ENCODE results near the gene ENDOD1.

ENDOD1 gene

GRCh38 chr11:95065336-95065735, 24.3 kb upstream of the ENDOD1 start:
- ChIA-PET CTCF (interaction anchor here (0.8 to 13.8 kb wide), 3 partner anchors 73 to 93 kb away, joined by 4 to 299 read pairs (median 84); no protein-coding TSS in a partner anchor), POLR2A (no interaction called here)
- DNase-seq (ENCODE audit: low read depth, low spot score), result no peak
- no peak overlapping the region for H3K4me3 ChIP-seq (ENCODE audit: low read depth, low read length)
- no peak for TF ChIP-seq CTCF (IDR thresholded peaks at IDR 0.05; ENCODE audit: insufficient read depth, low read length, missing control alignments)

GRCh38 chr11:95066716-95067038, 23.0 kb upstream of the ENDOD1 start, which contains the start of gene SRSF8:
Gene SRSF8, plus strand, starts transcription at chr11:95066919. Its CDS starts 308 bp downstream, at chr11:95067227.
- ChIA-PET POLR2A (interaction anchor here (1.2 to 3.0 kb wide), 4 partner anchors 10 to 81 kb away, joined by 3 to 28 read pairs (median 10); partner anchors contain the start of gene ENDOD1), CTCF (interaction anchor here (0.9 to 13.8 kb wide), 19 partner anchors 9 to 1360 kb away, joined by 3 to 299 read pairs (median 6); partner anchors contain the start of gene ENDOD1)
- peak within 1 kb of the TSS; percentile 81 for H3K4me3 ChIP-seq (ENCODE audit: low read depth, low read length)
- no peak for DNase-seq (ENCODE audit: low read depth, low spot score)
- TF ChIP-seq CTCF (IDR thresholded peaks at IDR 0.05; ENCODE audit: insufficient read depth, low read length, missing control alignments), result no peak

GRCh38 chr11:95067039-95067840, 22.4 kb upstream of the ENDOD1 start:
- TF ChIP-seq CTCF (IDR thresholded peaks at IDR 0.05; ENCODE audit: insufficient read depth, low read length, missing control alignments), result peak; percentile 91
- POLR2A ChIA-PET, result interaction anchor here (0.5 to 3.0 kb wide), 10 partner anchors 11 to 445 kb away, joined by 3 to 28 read pairs (median 4); partner anchors contain the start of gene ENDOD1
- peak overlapping the region; percentile 81 for H3K4me3 ChIP-seq (ENCODE audit: low read depth, low read length)
- DNase-seq (ENCODE audit: low read depth, low spot score), result no peak
- CTCF ChIA-PET, result interaction anchor here (0.9 to 13.8 kb wide), 26 partner anchors 9 to 1359 kb away, joined by 3 to 299 read pairs (median 4); partner anchors contain the start of genes CEP57 and ENDOD1

GRCh38 chr11:95067841-95068219, 21.8 kb upstream of the ENDOD1 start:
- TF ChIP-seq CTCF (IDR thresholded peaks at IDR 0.05; ENCODE audit: insufficient read depth, low read length, missing control alignments), result no peak
- no peak for DNase-seq (ENCODE audit: low read depth, low spot score)
- peak overlapping the region; percentile 81 for H3K4me3 ChIP-seq (ENCODE audit: low read depth, low read length)
- ChIA-PET POLR2A (interaction anchor here (0.9 to 3.0 kb wide), 9 partner anchors 11 to 445 kb away, joined by 3 to 28 read pairs (median 4); partner anchors contain the start of gene ENDOD1), CTCF (interaction anchor here (0.9 to 13.8 kb wide), 27 partner anchors 9 to 1359 kb away, joined by 3 to 299 read pairs (median 5); partner anchors contain the start of genes CEP57 and ENDOD1)

- ChIA-PET POLR2A (interaction anchor here (1.8 to 3.0 kb wide), 3 partner anchors 21 to 79 kb away, joined by 5 to 28 read pairs (median 16); partner anchors contain the start of gene ENDOD1), CTCF (interaction anchor here (1.0 to 13.8 kb wide), 17 partner anchors 8 to 722 kb away, joined by 3 to 299 read pairs (median 5); partner anchors contain the start of gene CEP57)
- peak overlapping the region; percentile 81 for H3K4me3 ChIP-seq (ENCODE audit: low read depth, low read length)
- peak; percentile 72 for DNase-seq (ENCODE audit: low read depth, low spot score)
- no peak for TF ChIP-seq CTCF (IDR thresholded peaks at IDR 0.05; ENCODE audit: insufficient read depth, low read length, missing control alignments)
Measured at GRCh38 chr11:95068549-95068948, 21.1 kb upstream of the ENDOD1 start.

GRCh38 chr11:95070471-95070870, 19.2 kb upstream of the ENDOD1 start:
- no peak for TF ChIP-seq CTCF (IDR thresholded peaks at IDR 0.05; ENCODE audit: insufficient read depth, low read length, missing control alignments)
- no peak for DNase-seq (ENCODE audit: low read depth, low spot score)
- POLR2A ChIA-PET, result interaction anchor here (1.0 kb wide), 1 partner anchor 67 kb away, joined by 3 read pairs; no protein-coding TSS in a partner anchor
- H3K4me3 ChIP-seq (ENCODE audit: low read depth, low read length), result no peak overlapping the region
- CTCF ChIA-PET, result interaction anchor here (0.8 to 13.8 kb wide), 20 partner anchors 9 to 693 kb away, joined by 3 to 299 read pairs (median 5); no protein-coding TSS in a partner anchor

Measured in AG04449 (cell line).